Neuron (in vitro differentiated cells): ENCODE results near the gene PISD.
"Not testable (repeated sequence)": the region's sequence is repeated elsewhere in the genome, so short reads cannot be mapped to it uniquely, and the experiment has no call there.

ENCODE experiments used
- H2AFZ ChIP-seq: one replicate; pipeline ENCODE4 v1.6.1; 2013; ENCODE audit warnings: low read depth, mild to moderate bottlenecking, inconsistent platforms, low read length, moderate library complexity
- H3K27me3 ChIP-seq: one replicate; pipeline ENCODE4 v1.6.1; 2013; ENCODE audit warnings: low read length; ENCODE audit not compliant: insufficient read depth
- H3K36me3 ChIP-seq: one replicate; pipeline ENCODE4 v1.6.1; 2013; ENCODE audit warnings: low read length; ENCODE audit not compliant: insufficient read depth
- H3K4me1 ChIP-seq: one replicate; pipeline ENCODE4 v1.6.1; 2013; ENCODE audit warnings: low read length; ENCODE audit not compliant: insufficient read depth
- H3K4me3 ChIP-seq: 2 replicates; pipeline ENCODE4 v1.5.1; 2013; ENCODE audit warnings: mild to moderate bottlenecking, low read length, moderate library complexity
- H3K9me3 ChIP-seq: one replicate; pipeline ENCODE4 v1.6.1; 2013; ENCODE audit warnings: low read length

PISD gene

GRCh38 chr22:31661851-31662667 lies at the start of gene PISD:
Gene PISD (minus strand): TSS chr22:31662215. CDS start chr22:31662208, 7 bp downstream.
- H3K36me3 ChIP-seq = no peaks in the 10 kb centered on the region
- H3K4me3 ChIP-seq = peak within 1 kb of the TSS; percentile 61
- no peaks in the 10 kb centered on the region for H3K27me3 ChIP-seq
- peak within 1 kb of the TSS; percentile 91 for H2AFZ ChIP-seq
- no peaks in the 10 kb centered on the region for H3K9me3 ChIP-seq
- H3K4me1 ChIP-seq = peaks cover 11% of the 10 kb centered on the region

GRCh38 chr22:31711226-31711625 lies 49.2 kb upstream of the PISD start:
- not testable (repeated sequence) for H3K4me1 ChIP-seq, H3K9me3 ChIP-seq, H3K27me3 ChIP-seq, H2AFZ ChIP-seq, H3K4me3 ChIP-seq
- peaks cover 68% of the 10 kb centered on the region for H3K36me3 ChIP-seq

- no peaks in the 10 kb centered on the region for H3K9me3 ChIP-seq
- no peaks in the 10 kb centered on the region for H3K27me3 ChIP-seq
- H3K36me3 ChIP-seq = peaks cover 59% of the 10 kb centered on the region
- H3K4me3 ChIP-seq = no peak overlapping the region
- no peak overlapping the region for H2AFZ ChIP-seq
- H3K4me1 ChIP-seq = no peaks in the 10 kb centered on the region
Measured at GRCh38 chr22:31707519-31707918, 45.5 kb upstream of the PISD start.

- H3K27me3 ChIP-seq = no peaks in the 10 kb centered on the region
- H2AFZ ChIP-seq = no peak overlapping the region
- no peak overlapping the region for H3K4me3 ChIP-seq
- peaks cover 61% of the 10 kb centered on the region for H3K36me3 ChIP-seq
- no peaks in the 10 kb centered on the region for H3K4me1 ChIP-seq
- peaks cover 6% of the 10 kb centered on the region for H3K9me3 ChIP-seq
Measured at GRCh38 chr22:31695423-31695822, 33.4 kb upstream of the PISD start.

GRCh38 chr22:31694046-31694445 lies 32.0 kb upstream of the PISD start:
- H3K4me3 ChIP-seq, H2AFZ ChIP-seq, H3K4me1 ChIP-seq, H3K9me3 ChIP-seq, H3K27me3 ChIP-seq: not testable (repeated sequence)
- peaks cover 51% of the 10 kb centered on the region for H3K36me3 ChIP-seq

GRCh38 chr22:31692186-31692886 lies 30.3 kb upstream of the PISD start:
- no peak overlapping the region for H2AFZ ChIP-seq
- H3K4me1 ChIP-seq = no peaks in the 10 kb centered on the region
- peaks cover 6% of the 10 kb centered on the region for H3K9me3 ChIP-seq
- no peak overlapping the region for H3K4me3 ChIP-seq
- peaks cover 53% of the 10 kb centered on the region for H3K36me3 ChIP-seq
- H3K27me3 ChIP-seq = no peaks in the 10 kb centered on the region

GRCh38 chr22:31691408-31691807 lies 29.4 kb upstream of the PISD start:
- H3K36me3 ChIP-seq = peaks cover 54% of the 10 kb centered on the region

GRCh38 chr22:31683181-31684105 lies 21.4 kb upstream of the PISD start:
- Histone ChIP-seq H2AFZ (no peak overlapping the region), H3K27me3 (no peaks in the 10 kb centered on the region), H3K9me3 (no peaks in the 10 kb centered on the region), H3K36me3 (peaks cover 46% of the 10 kb centered on the region), H3K4me3 (no peak overlapping the region), H3K4me1 (no peaks in the 10 kb centered on the region)

More at GRCh38 chr22:31691408-31691807, 29.4 kb upstream of the PISD start:
- Histone ChIP-seq H3K27me3 (no peaks in the 10 kb centered on the region), H2AFZ (no peak overlapping the region), H3K9me3 (peaks cover 6% of the 10 kb centered on the region), H3K4me3 (no peak overlapping the region), H3K4me1 (no peaks in the 10 kb centered on the region)

- H3K9me3 ChIP-seq = no peaks in the 10 kb centered on the region
- peaks cover 43% of the 10 kb centered on the region for H3K36me3 ChIP-seq
- H3K4me1 ChIP-seq = no peaks in the 10 kb centered on the region
- no peak overlapping the region for H2AFZ ChIP-seq
- H3K27me3 ChIP-seq = no peaks in the 10 kb centered on the region
- no peak overlapping the region for H3K4me3 ChIP-seq
Measured at GRCh38 chr22:31682751-31683150, 20.7 kb upstream of the PISD start.

GRCh38 chr22:31681349-31682345 lies 19.6 kb upstream of the PISD start:
- Histone ChIP-seq H3K27me3 (no peaks in the 10 kb centered on the region), H3K4me1 (no peaks in the 10 kb centered on the region), H3K9me3 (no peaks in the 10 kb centered on the region), H2AFZ (no peak overlapping the region), H3K4me3 (no peak overlapping the region), H3K36me3 (peaks cover 38% of the 10 kb centered on the region)

GRCh38 chr22:31680861-31681341 lies 18.9 kb upstream of the PISD start:
- Histone ChIP-seq H3K9me3 (no peaks in the 10 kb centered on the region), H3K4me3 (no peak overlapping the region), H3K36me3 (peaks cover 34% of the 10 kb centered on the region), H2AFZ (no peak overlapping the region), H3K4me1 (no peaks in the 10 kb centered on the region), H3K27me3 (no peaks in the 10 kb centered on the region)

GRCh38 chr22:31678748-31679147 lies 16.7 kb upstream of the PISD start:
- Histone ChIP-seq H3K4me1 (no peaks in the 10 kb centered on the region), H3K27me3 (no peaks in the 10 kb centered on the region), H3K36me3 (peaks cover 18% of the 10 kb centered on the region), H3K4me3 (no peak overlapping the region), H3K9me3 (no peaks in the 10 kb centered on the region), H2AFZ (no peak overlapping the region)
